C4-2B (cell line): ENCODE data around the gene CATSPER3.
"Not testable (repeated sequence)": the region's sequence is repeated elsewhere in the genome, so short reads cannot be mapped to it uniquely, and the experiment has no call there.

Source experiments
- H3K27ac ChIP-seq: fragments of 450-650 bp; 2 replicates; pipeline ENCODE4 v1.5.1; 2017
- CTCF ChIP-seq: fragments of 450-650 bp; conservative IDR thresholded peaks from 2 replicates; pipeline ENCODE4 v1.5.1; 2017; ENCODE audit warnings: mild to moderate bottlenecking
- ZFX ChIP-seq: fragments of 450-650 bp; IDR thresholded peaks from 2 replicates; pipeline ENCODE4 v1.6.1; 2017

The CATSPER3 gene

DNA sequence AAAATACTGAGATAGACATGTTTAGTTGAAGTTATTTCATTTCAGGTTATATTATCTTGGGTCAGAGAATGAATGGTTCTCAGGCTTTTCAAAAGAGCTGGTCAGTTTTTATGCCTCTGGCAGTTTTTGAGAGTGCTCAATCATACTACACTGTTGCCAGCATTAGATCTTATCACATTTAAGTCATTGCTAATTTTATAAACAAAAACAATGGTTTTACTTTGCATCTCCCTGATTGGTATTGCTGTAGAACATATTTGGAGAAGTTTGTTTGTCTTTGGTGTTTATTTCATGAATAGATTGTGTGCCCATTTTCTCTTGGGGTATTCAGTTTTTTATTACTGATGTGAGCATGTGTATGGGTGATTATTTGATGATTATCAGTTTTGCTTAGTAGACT, 1.5 kb downstream of the CATSPER3 start:
- TF ChIP-seq CTCF (no peak), ZFX (no peak)
- H3K27ac ChIP-seq = no peak overlapping the region

GRCh38 chr5:134975078-134975715, 7.5 kb downstream of the CATSPER3 start:
- no peak for TF ChIP-seq CTCF
- no peak for TF ChIP-seq ZFX
- H3K27ac ChIP-seq = no peak overlapping the region

GRCh38 chr5:134975843-134976242, 8.1 kb downstream of the CATSPER3 start:
- TF ChIP-seq CTCF (no peak), ZFX (no peak)

GRCh38 chr5:134976841-134977240, 9.1 kb downstream of the CATSPER3 start:
- no peak for TF ChIP-seq ZFX
- no peak for TF ChIP-seq CTCF
- H3K27ac ChIP-seq = no peak overlapping the region

More at GRCh38 chr5:134975843-134976242, 8.1 kb downstream of the CATSPER3 start:
- H3K27ac ChIP-seq = no peak overlapping the region

DNA sequence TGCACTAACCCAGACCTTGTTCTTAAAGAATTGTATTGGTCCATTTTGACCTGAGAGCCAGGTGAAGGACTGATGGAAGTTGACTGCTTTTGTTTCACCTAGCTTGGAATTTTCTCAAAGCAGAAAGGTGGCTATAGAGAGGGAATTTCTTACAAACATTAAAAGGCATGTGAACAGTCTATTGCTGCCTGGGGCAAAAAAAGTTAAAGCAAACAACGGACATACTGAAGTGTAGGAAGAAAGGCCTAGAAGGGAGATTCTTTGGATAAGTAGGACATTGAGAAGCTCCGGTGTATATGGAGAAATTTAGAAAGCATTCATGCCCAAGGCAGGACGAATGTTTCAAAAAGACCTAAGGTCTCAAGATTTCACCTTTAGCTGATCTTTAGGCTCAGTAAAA, 11.7 kb downstream of the CATSPER3 start:
- H3K27ac ChIP-seq = no peak overlapping the region
- TF ChIP-seq CTCF (no peak), ZFX (no peak)

GRCh38 chr5:134982230-134982629, 14.5 kb downstream of the CATSPER3 start:
- no peak for TF ChIP-seq ZFX
- no peak for TF ChIP-seq CTCF
- H3K27ac ChIP-seq = no peak overlapping the region

GRCh38 chr5:134989266-134989830, 21.6 kb downstream of the CATSPER3 start:
- TF ChIP-seq CTCF (no peak), ZFX (no peak)

GRCh38 chr5:134990183-134990582, 22.5 kb downstream of the CATSPER3 start:
- H3K27ac ChIP-seq = not testable (repeated sequence)

More at GRCh38 chr5:134989266-134989830, 21.6 kb downstream of the CATSPER3 start:
- no peak overlapping the region for H3K27ac ChIP-seq
